GM19240 (cell line): ENCODE data around the gene GRSF1.
"Not testable (repeated sequence)": the region's sequence is repeated elsewhere in the genome, so short reads cannot be mapped to it uniquely, and the experiment has no call there.

Source experiments
- DNase-seq: peaks from one replicate; pipeline ENCODE4 v3.0.0; 2011; ENCODE audit warnings: low spot score; ENCODE audit not compliant: insufficient read length

GRSF1 gene

GRCh38 chr4:70833675-70834074, 6.0 kb downstream of the GRSF1 start:
- DNase-seq = no peak

GRCh38 chr4:70831293-70831692, 8.4 kb downstream of the GRSF1 start:
- no peak for DNase-seq

DNA sequence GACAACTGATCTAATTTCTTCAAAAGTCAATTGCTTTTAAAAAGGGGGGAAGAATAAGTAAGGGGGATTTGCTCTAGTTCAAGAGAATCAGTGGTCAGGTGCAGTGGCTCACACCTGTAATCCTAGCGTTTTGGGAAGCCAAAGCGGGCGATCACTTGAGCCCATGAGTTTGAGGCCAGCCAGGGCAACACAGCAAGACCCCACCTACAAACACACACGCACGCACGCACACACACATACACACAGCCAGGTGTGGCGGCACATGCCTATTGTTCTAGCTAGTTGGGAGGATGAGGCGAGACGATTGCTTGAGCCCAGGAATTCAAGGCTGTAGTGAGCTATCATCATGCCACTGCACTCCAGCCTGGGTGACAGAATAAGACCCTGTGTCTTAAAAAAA, 9.6 kb downstream of the GRSF1 start:
- no peak for DNase-seq

GRCh38 chr4:70829492-70829891, 10.2 kb downstream of the GRSF1 start:
- no peak for DNase-seq

GRCh38 chr4:70829015-70829414, 10.7 kb downstream of the GRSF1 start:
- no peak for DNase-seq

DNA sequence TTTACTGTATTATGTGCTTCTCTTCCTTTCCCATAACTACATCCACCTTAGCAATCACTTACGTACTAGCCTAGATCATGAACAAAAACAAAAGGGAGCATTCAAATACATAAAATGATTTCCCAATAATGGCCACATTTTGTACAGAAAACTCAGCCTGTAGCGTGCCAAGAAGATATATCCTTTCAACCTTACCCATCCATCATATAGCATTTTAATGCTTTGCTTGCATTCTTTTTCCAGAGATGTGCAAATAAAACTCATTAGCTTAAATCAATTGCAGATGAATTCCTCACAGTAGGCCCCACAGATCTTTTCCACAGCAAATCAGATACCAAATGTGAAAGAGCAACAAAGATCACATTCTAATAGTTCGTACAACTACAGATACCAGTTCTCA, 20.8 kb downstream of the GRSF1 start:
- DNase-seq = no peak

GRCh38 chr4:70818173-70818855, 21.4 kb downstream of the GRSF1 start:
- no peak for DNase-seq

- DNase-seq = no peak
Observed at GRCh38 chr4:70816894-70817293, 22.8 kb downstream of the GRSF1 start.

- no peak for DNase-seq
Observed at GRCh38 chr4:70815370-70815769, 24.3 kb downstream of the GRSF1 start.

DNA sequence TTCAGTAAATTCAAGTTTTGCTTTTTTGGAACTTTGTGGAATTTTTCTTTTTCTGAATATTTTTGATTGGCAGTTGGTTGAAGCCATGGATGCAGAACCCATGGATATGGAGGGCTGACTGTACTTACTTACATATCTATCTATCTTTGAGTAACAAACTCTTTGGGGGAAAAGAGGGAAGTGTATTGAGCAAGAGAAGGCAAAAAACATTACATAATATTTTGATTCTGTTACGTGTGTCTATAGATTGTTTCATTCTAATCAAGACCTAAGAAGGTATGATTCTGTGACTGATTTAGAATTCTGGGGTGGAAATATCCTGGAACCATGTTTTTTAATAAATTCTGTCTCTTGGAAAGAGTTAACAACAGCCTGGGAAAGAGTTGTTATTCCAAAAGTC, 31.5 kb downstream of the GRSF1 start:
- DNase-seq = no peak

- no peak for DNase-seq
Observed at GRCh38 chr4:70802928-70803580, 36.6 kb downstream of the GRSF1 start.

DNA sequence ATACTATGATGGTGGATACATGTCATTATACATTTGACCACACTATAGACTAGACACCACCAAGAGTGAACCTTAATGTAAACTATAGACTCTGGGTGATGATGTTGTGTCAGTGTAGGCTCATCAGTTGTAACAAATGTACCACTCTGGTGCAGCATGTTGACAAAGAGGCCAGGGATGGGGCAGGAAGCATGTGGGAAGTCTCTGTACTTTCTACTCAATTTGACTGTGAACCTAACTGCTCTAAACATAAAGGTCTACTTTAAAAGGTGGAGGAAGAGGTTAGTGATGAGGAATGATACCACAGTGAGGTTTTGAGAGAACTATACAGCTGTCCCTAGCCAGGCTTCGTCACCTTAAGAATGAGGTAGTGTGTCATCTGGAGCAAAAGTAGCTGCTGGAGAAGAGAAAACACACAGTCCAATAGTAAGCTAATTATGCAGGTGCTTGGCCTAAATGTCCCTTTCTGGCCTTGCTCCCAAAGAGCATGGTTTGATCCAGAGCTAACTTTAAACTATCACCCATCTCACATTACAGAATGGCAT, 38.4 kb downstream of the GRSF1 start:
- no peak for DNase-seq

DNA sequence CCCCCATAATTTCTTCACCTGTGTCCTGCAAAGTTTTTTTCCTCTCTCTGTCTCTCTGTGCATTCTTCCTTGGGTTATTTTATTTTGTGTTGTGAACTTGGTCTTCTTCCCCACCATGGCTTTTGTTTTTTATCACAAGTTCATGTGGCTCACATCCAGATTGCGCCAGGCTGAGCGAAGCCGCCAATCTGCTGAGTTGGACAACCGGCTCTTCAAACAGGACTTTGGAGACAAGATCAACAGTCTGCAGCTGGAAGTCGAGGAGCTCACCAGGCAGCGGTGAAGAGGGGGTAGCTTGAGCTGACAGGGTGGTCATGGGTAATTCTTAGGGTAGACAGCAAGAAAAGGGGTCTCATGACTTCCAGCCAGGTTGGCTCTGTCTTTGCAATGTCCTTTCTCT, 46.1 kb downstream of the GRSF1 start:
- no peak for DNase-seq

DNA sequence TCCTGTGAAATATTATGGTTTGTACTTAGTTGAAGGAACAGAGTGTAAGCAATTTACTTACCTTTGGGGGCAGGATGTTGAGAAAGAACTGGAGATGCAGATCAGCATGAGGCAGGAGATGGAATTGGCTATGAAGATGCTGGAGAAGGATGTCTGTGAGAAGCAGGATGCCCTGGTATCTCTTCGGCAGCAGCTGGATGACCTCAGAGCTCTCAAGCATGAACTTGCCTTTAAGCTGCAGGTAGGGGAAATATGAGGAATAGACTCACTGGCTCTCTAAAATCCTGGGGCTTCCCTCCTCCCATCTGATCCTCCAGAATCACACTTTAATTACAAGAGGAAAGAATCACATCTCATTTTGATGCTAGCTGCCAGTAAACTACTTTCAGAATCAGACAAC, 51.0 kb downstream of the GRSF1 start:
- DNase-seq = no peak

GRCh38 chr4:70787496-70787895, 52.2 kb downstream of the GRSF1 start:
- no peak for DNase-seq

DNA sequence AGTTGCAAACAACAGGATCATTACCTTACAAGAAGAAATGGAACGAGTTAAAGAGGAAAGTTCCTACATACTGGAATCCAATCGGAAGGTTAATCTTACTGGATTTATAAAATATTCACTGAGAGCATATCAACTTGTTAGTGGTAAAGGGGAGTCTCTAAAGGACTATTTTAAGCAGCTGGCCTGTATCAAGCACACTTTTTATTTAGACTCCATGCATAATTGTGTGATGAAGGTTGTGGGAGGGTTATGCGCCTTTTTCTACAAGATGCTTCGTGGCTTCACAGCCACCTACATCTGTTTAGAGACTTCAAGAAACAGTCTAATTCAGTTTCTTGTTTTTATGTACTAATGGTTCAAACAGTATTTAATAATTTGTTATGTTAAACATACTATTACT, 56.6 kb downstream of the GRSF1 start:
- no peak for DNase-seq

GRCh38 chr4:70778888-70779422, 60.7 kb downstream of the GRSF1 start:
- no peak for DNase-seq

DNA sequence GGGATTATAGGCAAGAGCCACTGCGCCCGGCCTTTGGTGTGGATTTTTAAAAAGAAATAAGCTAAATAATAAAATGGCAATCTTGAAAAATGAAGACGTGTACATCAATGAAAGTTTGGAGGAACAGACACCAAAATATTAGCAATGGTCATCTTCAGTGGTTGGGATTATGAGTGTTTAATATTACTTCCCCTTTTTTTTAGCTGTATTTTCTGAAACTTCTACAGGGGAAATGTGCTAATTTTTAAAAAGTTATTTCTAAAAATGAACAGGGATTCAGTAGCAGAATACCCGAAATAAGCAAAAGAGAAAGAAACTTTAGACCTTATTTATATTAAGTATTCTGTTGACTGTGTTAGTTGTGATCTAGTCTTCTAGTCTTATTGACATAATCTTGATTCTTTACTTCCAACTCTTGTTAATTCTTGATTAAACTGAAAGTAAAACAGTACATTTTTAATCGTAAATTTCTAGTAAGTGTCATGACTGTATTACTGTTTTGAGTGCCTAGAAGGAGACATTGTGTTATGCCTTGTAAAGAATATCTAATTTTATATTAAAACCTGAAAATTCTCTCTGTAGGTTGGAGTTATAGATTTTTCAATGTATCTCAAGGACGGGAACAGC, 66.6 kb downstream of the GRSF1 start:
- no peak for DNase-seq

GRCh38 chr4:70769396-70769795, 70.3 kb downstream of the GRSF1 start:
- DNase-seq = not testable (repeated sequence)

DNA sequence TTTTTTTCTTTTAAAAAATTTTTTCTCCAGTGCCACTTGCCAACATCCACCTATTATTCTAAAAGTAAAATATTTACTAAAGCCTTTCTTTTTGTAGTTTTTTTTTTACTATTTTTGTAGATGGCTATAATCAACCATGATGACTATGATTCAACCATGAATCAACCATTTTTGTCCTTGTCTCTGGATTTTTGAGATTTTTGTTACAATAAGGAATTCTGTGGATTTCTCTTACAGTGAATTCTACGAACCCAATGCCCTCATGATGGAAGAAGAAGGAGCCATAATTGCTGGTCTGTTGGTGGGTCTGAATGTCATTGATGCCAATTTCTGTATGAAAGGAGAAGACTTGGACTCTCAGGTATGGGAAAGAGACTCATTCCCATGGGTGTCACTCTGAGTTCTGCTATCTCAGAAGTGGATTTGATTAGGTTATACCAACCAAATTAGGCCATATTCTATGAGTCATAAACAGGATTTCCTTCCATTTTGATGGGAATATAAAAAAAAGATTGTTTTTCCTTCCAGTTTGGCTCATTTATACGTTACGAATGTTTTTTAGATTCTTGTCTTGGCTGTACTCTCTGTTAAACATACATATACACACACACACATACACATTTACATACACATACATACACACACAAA, 71.3 kb downstream of the GRSF1 start:
- no peak for DNase-seq
